ENCODE data around the gene PREB. TPM values are rescaled to one million over a fixed set of nuclear protein-coding genes. Genes with fewer than 3 reads are reported as not detected.

Gene PREB
- total and polyA plus RNA-seq, 2 of the 13 experiments (the other 11 are each of a cell fraction or from before 2014, with no cell fraction given): 112 to 192 TPM

DNA sequence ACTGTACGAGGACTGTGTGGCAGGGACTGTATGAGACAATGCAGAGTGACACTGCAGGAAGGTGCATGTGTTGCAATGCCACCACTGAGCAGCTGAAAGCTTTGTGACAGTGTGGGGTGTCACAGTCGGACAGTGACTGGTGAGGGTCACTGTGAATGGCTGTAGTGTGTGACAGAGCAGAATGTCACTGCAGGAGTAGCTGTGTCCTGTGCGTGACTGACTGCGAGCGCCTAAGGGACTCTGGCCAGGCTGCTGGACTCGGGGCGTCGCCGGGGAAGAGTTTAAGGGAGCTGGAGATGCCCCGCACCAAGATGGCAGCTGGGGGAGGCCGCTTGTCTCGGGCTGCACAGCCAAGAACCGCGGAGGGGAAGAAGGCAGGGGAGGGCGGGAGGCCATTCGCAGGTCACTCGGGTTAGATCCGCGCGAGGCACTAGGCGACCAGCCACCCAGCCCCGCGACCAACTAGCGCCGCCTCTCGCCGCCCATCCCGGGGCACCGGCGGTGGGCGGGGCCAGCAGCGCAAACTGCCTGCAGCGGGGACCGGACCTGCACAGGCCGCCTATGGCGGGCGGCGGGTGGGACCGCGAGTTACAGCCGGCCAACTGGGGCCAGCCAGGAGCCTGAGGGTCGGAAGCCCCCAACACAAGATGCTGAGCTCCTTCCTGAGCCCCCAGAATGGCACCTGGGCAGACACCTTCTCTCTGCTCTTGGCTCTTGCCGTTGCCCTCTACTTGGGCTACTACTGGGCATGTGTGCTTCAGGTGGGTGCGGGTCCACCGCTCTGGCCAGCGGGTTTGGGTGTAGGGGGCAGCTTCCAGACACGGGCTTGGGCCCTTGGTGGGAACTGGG lies 10.9 kb downstream of the PREB start, which contains the start of gene ABHD1 (continued):
- peak; percentile 53; the same call in 1 of the 2 replicates for TF ChIP-seq ZXDC (CRISPR knock-in tag; IDR thresholded peaks at IDR 0.05)
- no peak for TF ChIP-seq ZNF207 (IDR thresholded peaks at IDR 0.05; ENCODE audit: borderline replicate concordance)
- no peak for TF ChIP-seq HDAC6 (IDR thresholded peaks at IDR 0.05; ENCODE audit: low read depth, low read length)
- TF ChIP-seq DNMT3B (CRISPR knock-in tag; conservative IDR thresholded peaks at IDR 0.05): no peak
- TF ChIP-seq, protein P1, sequence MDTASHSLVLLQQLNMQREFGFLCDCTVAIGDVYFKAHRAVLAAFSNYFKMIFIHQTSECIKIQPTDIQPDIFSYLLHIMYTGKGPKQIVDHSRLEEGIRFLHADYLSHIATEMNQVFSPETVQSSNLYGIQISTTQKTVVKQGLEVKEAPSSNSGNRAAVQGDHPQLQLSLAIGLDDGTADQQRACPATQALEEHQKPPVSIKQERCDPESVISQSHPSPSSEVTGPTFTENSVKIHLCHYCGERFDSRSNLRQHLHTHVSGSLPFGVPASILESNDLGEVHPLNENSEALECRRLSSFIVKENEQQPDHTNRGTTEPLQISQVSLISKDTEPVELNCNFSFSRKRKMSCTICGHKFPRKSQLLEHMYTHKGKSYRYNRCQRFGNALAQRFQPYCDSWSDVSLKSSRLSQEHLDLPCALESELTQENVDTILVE (CRISPR knock-in tag; IDR thresholded peaks at IDR 0.05): no peak
- no peak for TF ChIP-seq SETDB1 (CRISPR knock-in tag; IDR thresholded peaks at IDR 0.05; ENCODE audit: borderline replicate concordance)
- TF ChIP-seq PRDM15 (CRISPR knock-in tag; IDR thresholded peaks at IDR 0.05): no peak
- no peak for TF ChIP-seq RFXANK (CRISPR knock-in tag; IDR thresholded peaks at IDR 0.05)
- TF ChIP-seq, protein P2, sequence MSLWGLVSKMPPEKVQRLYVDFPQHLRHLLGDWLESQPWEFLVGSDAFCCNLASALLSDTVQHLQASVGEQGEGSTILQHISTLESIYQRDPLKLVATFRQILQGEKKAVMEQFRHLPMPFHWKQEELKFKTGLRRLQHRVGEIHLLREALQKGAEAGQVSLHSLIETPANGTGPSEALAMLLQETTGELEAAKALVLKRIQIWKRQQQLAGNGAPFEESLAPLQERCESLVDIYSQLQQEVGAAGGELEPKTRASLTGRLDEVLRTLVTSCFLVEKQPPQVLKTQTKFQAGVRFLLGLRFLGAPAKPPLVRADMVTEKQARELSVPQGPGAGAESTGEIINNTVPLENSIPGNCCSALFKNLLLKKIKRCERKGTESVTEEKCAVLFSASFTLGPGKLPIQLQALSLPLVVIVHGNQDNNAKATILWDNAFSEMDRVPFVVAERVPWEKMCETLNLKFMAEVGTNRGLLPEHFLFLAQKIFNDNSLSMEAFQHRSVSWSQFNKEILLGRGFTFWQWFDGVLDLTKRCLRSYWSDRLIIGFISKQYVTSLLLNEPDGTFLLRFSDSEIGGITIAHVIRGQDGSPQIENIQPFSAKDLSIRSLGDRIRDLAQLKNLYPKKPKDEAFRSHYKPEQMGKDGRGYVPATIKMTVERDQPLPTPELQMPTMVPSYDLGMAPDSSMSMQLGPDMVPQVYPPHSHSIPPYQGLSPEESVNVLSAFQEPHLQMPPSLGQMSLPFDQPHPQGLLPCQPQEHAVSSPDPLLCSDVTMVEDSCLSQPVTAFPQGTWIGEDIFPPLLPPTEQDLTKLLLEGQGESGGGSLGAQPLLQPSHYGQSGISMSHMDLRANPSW (CRISPR knock-in tag; IDR thresholded peaks at IDR 0.05; ENCODE audit: borderline replicate concordance): no peak
- TF ChIP-seq SP4 (CRISPR knock-in tag; IDR thresholded peaks at IDR 0.05): peak; percentile 84
- no peak for TF ChIP-seq FOXA1 (IDR thresholded peaks at IDR 0.05)
- TF ChIP-seq FOXA1 (CRISPR knock-in tag; IDR thresholded peaks at IDR 0.05): no peak
- no peak for TF ChIP-seq ZNF232 (CRISPR knock-in tag; IDR thresholded peaks at IDR 0.05; ENCODE audit: borderline replicate concordance)
- 0 out of 2 replicates have a peak, but pooled peaks have one; percentile 19 for TF ChIP-seq USF2 (IDR thresholded peaks at IDR 0.05; ENCODE audit: low read depth, low read length)
- TF ChIP-seq USF2 (CRISPR knock-in tag; IDR thresholded peaks at IDR 0.05; ENCODE audit: borderline replicate concordance): no peak; the same call in 1 of the 2 replicates
- TF ChIP-seq FOXP1 (IDR thresholded peaks at IDR 0.05): no peak
- TF ChIP-seq FOXP1 (CRISPR knock-in tag; IDR thresholded peaks at IDR 0.05): no peak

All from HepG2 (cell line).